PFSK-1 (cell line): Measurements from ENCODE around the gene DEFB112.

Experiments
- FOXP2 ChIP-seq: optimal IDR thresholded peaks from 2 replicates; pipeline ENCODE3; 2011; ENCODE audit warnings: borderline replicate concordance, control low read depth, inconsistent platforms; ENCODE audit not compliant: insufficient read depth; ENCODE audit errors: extremely low read length, extremely low read depth
- POLR2AphosphoS5 ChIP-seq: IDR thresholded peaks from 2 replicates; pipeline ENCODE4 v1.6.1; 2012; ENCODE audit warnings: low read depth, mild to moderate bottlenecking, control low read depth, low read length, moderate library complexity
- SIN3A ChIP-seq: IDR thresholded peaks from 2 replicates; pipeline ENCODE4 v1.6.1; 2012; ENCODE audit warnings: mild to moderate bottlenecking, low read length, moderate library complexity, borderline replicate concordance; ENCODE audit not compliant: insufficient read depth
- TAF1 ChIP-seq: IDR thresholded peaks from 2 replicates; pipeline ENCODE4 v1.6.1; 2012; ENCODE audit warnings: low read length, control low read depth, borderline replicate concordance; ENCODE audit not compliant: insufficient read depth
- TF ChIP-seq, protein P1 (sequence below), 2 experiments: IDR thresholded peaks; 2 replicates each; pipeline versions ENCODE4 v1.6.1 to v1.8.0; 2011 to 2012; ENCODE audit warnings: low read depth in 2 of 2, low read length in 2 of 2, control low read depth in 1 of 2, inconsistent platforms in 1 of 2, mild to moderate bottlenecking in 1 of 2, moderate library complexity in 1 of 2; ENCODE audit not compliant: insufficient read depth in 1 of 2

The DEFB112 gene

DNA sequence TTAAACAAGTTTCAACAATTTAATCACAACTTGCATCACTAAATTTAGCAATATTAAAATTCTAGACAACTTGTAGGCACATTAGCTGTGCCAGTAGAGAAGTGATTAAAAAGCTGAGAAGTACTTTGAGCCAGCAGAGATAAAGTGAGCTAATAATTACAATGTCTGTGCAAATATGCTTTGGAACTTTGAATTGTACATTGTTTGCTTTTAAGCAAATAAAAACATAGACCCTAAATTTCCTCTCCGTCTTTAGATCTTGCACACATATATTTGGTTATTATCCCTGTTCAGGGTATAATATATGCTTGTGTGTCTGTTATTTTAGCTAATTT lies 44.2 kb upstream of the DEFB112 start:
- TF ChIP-seq TAF1 (no peak), SIN3A (no peak), POLR2AphosphoS5 (no peak), FOXP2 (no peak)
- TF ChIP-seq, protein P1, sequence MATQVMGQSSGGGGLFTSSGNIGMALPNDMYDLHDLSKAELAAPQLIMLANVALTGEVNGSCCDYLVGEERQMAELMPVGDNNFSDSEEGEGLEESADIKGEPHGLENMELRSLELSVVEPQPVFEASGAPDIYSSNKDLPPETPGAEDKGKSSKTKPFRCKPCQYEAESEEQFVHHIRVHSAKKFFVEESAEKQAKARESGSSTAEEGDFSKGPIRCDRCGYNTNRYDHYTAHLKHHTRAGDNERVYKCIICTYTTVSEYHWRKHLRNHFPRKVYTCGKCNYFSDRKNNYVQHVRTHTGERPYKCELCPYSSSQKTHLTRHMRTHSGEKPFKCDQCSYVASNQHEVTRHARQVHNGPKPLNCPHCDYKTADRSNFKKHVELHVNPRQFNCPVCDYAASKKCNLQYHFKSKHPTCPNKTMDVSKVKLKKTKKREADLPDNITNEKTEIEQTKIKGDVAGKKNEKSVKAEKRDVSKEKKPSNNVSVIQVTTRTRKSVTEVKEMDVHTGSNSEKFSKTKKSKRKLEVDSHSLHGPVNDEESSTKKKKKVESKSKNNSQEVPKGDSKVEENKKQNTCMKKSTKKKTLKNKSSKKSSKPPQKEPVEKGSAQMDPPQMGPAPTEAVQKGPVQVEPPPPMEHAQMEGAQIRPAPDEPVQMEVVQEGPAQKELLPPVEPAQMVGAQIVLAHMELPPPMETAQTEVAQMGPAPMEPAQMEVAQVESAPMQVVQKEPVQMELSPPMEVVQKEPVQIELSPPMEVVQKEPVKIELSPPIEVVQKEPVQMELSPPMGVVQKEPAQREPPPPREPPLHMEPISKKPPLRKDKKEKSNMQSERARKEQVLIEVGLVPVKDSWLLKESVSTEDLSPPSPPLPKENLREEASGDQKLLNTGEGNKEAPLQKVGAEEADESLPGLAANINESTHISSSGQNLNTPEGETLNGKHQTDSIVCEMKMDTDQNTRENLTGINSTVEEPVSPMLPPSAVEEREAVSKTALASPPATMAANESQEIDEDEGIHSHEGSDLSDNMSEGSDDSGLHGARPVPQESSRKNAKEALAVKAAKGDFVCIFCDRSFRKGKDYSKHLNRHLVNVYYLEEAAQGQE (IDR thresholded peaks at IDR 0.05; ENCODE audit: insufficient read depth in 1 of 2, low read depth in 2 of 2, low read length in 2 of 2) = no peak

- TF ChIP-seq, protein P1 (IDR thresholded peaks at IDR 0.05; ENCODE audit: insufficient read depth in 1 of 2, low read depth in 2 of 2, low read length in 2 of 2) = no peak
- no peak for TF ChIP-seq SIN3A
- TF ChIP-seq POLR2AphosphoS5 = no peak
- no peak for TF ChIP-seq FOXP2
- no peak for TF ChIP-seq TAF1
These were observed 43.6 kb upstream of the DEFB112 start for GRCh38 chr6:50093116-50093937.

DNA sequence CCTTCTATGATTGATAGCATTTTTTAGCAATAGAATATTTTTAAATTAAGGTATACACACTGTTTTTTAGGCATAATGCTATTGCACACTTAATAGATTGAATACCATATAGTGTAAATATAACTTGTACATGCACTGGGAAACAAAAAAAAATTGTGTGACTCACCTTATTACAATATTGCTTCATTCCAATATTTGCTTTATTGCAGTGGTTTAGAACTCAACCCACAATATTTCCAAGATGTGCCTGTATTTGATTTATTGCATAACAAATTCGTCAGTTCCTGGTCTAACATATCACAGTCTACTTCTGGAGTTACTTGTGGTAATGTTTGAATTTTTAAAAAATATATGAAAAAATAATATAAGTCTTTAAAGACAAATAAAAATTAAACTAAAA lies 41.9 kb upstream of the DEFB112 start:
- TF ChIP-seq, protein P1 (IDR thresholded peaks at IDR 0.05; ENCODE audit: insufficient read depth in 1 of 2, low read depth in 2 of 2, low read length in 2 of 2) = no peak
- TF ChIP-seq FOXP2 (no peak), TAF1 (no peak), POLR2AphosphoS5 (no peak), SIN3A (no peak)

DNA sequence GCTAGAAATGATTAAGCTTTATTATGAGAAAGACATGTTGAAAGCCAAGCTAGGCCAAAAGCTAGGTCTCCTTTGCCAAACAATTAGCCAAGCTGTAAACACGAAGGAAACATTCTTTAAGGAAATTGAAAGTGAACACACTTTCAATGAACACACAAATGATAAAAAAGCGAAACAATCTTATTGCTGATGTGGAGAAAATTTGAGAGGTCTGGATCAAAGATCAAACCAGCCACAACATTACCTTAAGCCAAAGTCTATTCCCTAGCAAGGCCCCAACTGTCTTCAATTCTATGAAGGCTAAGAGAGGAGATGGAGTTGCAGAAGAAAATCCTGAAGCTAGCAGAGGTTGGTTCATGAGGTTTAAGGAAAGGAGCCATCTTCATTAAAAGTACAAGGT lies 40.2 kb upstream of the DEFB112 start:
- TF ChIP-seq FOXP2 (no peak), POLR2AphosphoS5 (no peak), TAF1 (no peak), SIN3A (no peak)
- TF ChIP-seq, protein P1 (IDR thresholded peaks at IDR 0.05; ENCODE audit: insufficient read depth in 1 of 2, low read depth in 2 of 2, low read length in 2 of 2) = no peak
